Activated T-cell treated with anti-CD3 and anti-CD28 coated beads for 4 hours (primary cell): ENCODE measurements around the gene ZC3H15.
A peak's percentile ranks its signal among the peaks of the same experiment; 100 is the strongest.
"Not testable (repeated sequence)": the region's sequence is repeated elsewhere in the genome, so short reads cannot be mapped to it uniquely, and the experiment has no call there.

Source experiments
- DNase-seq: peaks from one replicate; pipeline ENCODE4 v3.0.0-alpha.2; 2020

The ZC3H15 gene

GRCh38 chr2:186485871-186486650, at the start of gene ZC3H15:
Gene ZC3H15, plus strand, starts transcription at chr2:186486260. Its CDS starts 123 bp downstream, at chr2:186486383.
- peak; percentile 93 for DNase-seq

- no peak for DNase-seq
Measured at GRCh38 chr2:186437719-186438118, 48.3 kb upstream of the ZC3H15 start.

GRCh38 chr2:186439673-186440095, 46.4 kb upstream of the ZC3H15 start:
- not testable (repeated sequence) for DNase-seq

DNA sequence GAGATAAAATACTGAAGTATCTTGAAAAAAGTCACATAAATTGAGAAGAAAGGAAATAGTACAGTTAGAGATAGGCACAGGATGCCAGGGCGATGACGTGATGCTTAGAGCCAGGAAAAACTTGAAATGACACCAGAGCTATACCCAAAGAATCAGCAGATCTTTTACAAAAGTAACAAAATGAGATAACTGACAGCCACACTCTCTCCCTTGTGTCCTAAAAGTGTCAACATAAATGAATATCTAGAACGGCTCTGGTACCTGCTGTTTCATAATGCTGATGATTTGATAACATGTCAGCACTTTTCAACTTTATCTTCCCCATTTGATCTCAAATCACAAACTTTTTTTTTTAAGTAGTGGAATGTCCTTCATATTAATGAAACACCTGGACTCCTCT, 45.6 kb upstream of the ZC3H15 start:
- DNase-seq: no peak

DNA sequence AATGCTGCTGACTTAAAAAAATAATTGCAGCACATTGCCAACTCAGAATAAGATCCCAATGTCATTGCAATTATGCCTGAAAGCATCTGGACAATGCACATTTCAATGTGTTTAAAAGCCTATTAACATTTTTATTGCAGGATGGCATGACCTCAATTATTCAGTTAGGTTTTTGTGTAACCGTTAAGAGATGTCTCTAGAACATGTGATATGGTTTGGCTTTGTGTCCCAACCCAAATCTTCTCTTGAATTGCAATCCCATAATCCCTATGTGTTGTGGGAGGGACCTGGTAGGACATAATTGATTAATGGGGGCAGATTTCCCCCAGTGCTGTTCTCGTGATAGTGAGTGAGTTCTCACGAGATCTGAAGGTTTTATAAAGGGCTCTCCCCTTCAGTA, 43.2 kb upstream of the ZC3H15 start:
- no peak for DNase-seq

DNA sequence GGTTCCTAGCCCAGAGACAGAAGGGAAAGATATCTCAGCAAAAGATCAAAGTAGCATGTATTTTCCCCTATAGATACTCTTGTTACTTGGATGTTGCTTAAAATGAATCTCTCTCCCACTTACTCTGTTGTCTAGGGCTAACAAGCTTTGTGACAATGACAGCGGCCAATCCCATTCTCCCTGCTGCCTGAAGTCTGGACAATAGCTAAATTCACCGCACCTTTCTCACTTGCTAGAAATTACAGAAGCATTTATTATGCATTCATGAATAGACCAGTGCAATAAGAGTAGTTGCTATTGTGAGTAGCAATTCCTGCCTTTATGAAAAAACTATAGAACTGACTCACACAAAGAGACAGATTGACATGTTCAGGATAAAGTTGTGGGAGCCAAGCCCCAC, 42.2 kb upstream of the ZC3H15 start:
- no peak for DNase-seq

- DNase-seq: no peak
Measured at GRCh38 chr2:186445506-186445905, 40.6 kb upstream of the ZC3H15 start.

DNA sequence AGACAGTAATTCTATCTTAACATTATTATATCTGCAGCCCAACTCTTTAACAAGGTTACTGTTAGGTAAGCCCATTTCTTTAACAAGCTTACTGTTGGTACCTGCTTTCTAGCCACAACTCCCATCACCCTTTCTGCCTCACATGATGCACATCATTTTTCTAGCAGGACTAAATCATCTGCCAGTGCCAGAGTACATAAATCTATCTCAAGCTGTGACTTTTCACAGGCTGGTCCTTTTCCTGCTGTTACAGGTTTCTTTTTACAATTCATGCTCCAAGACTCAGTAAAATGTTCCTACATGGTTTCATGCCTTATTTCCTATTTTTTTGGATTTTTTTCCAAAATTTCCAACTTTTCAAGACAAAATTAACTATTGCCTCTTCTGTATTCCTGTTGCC, 30.4 kb upstream of the ZC3H15 start:
- no peak for DNase-seq

GRCh38 chr2:186456941-186457340, 29.1 kb upstream of the ZC3H15 start:
- no peak for DNase-seq

GRCh38 chr2:186457908-186458307, 28.2 kb upstream of the ZC3H15 start:
- DNase-seq: no peak

- no peak for DNase-seq
Measured at GRCh38 chr2:186459009-186459408, 27.1 kb upstream of the ZC3H15 start.

GRCh38 chr2:186460465-186460864, 25.6 kb upstream of the ZC3H15 start:
- no peak for DNase-seq

- no peak for DNase-seq
Measured at GRCh38 chr2:186466743-186467142, 19.3 kb upstream of the ZC3H15 start.

DNA sequence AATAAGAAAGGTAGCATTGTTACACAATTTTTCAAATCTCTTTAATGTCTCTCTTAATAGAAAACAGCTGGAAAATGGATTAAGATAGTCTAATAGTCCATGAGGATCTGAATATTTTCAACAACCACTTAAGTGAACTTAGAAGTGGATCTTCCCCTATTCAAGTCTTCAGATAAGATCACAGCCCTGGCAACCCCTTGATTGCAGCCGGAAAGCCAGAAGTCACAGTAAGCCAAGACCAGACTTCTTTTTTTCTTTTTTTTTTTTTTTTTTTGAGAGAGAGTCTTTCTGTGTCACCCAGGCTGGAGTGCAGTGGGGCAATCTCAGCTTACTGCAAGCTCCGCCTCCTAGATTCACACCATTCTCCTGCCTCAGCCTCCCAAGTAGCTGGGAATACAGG, 18.6 kb upstream of the ZC3H15 start:
- no peak for DNase-seq

DNA sequence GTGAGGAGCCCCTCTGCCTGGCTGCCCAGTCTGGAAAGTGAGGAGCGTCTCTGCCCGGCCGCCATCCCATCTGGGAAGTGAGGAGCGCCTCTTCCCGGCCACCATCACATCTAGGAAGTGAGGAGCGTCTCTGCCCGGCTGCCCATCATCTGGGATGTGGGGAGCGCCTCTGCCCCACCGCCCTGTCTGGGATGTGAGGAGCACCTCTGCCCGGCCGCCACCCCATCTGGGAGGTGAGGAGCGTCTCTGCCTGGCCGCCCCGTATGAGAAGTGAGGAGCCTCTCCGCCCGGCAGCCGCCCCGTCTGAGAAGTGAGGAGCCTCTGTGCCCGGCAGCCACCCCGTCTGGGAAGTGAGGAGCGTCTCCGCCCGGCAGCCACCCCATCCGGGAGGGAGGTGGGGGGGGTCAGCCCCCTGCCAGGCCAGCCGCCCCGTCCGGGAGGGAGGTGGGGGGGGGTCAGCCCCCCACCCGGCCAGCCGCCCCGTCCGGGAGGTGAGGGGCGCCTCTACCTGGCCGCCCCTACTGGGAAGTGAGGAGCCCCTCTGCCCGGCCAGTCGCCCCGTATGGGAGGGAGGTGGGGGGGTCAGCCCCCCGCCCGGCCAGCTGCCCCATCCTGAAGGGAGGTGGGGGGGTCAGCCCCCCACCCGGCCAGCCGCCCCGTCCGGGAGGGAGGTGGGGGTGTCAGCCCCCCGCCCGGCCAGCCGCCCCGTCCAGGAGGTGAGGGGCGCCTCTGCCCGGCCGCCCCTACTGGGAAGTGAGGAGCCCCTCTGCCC, 13.2 kb upstream of the ZC3H15 start:
- not testable (repeated sequence) for DNase-seq

GRCh38 chr2:186474239-186474638, 11.8 kb upstream of the ZC3H15 start:
- DNase-seq: not testable (repeated sequence)

DNA sequence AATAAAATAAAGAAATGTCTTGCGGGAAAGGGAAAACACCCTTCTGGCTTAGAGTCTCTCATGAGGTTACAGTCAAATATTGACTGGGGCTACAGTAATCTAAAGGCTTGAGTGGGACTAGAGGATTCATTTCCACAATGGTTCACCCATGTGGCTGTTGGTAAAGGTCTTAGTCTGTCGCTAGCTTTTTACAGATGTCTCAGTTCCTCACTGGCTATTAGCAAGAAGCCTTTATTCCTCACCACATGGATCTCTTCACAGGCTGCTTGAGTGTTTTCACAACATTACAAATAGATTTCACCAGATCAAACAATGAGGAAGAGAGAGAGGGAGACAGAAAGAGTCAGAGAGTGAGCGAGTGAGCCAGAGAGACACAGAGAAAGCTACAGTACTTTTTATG, 8.3 kb upstream of the ZC3H15 start:
- DNase-seq: no peak

DNA sequence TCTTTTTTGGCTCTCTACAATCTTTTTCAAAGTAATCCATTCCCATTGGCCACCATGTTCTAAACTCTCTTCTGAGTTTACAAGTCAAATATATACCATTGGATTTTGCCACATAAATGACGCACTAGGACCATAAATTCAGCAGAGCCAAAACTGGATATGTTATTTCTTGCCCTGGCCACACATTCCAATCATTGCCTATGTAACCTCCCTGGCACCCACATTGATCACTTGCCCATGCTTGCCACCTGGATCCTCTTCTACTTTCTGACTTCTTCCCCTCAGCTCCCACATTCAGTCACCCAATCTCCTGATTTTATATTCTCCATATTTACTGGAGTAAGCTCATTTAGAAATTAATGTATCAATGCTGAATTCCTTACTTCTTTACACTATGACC, 5.1 kb upstream of the ZC3H15 start:
- DNase-seq: no peak

GRCh38 chr2:186484062-186484735, 1.9 kb upstream of the ZC3H15 start:
- no peak for DNase-seq

GRCh38 chr2:186485576-186485870, 537 bp upstream of the ZC3H15 start:
- DNase-seq: no peak

DNA sequence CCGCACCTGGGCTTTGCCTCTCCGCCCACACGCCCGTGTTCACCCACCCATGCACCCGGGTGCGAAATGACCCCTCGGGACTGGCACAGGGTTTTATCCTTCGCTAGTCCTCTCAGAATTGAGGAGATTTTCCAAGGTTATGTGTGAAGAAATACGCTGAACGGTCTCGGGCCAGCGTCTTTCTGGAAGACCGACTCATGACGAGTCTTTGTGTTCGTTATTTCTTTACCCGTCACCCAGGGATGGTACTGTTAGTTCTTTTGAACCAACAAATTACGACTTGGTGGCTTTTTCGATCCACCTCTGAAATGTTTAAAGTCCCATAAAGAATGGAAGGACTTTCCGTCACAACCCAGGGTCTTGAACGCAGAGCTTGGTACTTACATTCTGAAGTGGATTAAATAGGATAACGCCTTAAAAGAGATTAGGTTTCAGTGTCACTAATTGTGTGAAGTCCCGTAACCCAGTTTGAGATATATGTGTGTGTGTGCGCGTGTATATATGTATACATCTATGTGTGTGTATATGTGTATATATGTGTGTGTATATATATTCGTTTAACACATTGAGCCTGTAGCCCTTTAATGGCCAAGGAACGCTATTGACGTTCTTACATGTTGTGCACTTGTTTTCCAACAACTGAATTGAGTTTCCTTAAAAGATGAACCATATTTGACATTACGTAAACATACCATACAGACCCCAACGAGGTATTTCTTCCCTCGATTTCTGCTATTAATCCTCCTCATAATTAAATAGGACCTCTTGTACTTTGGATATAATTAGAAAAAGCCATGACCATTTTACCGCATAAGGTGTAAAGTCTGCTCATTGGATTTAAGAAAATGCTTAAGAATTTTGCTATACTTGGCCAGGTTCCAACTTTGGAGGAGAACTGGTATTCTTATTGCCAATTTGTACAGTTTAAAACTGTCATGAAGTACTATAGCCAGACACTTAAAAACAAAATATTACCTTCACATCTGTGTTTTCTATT, 889 bp downstream of the ZC3H15 start:
- no peak for DNase-seq

GRCh38 chr2:186493564-186494085, 7.6 kb downstream of the ZC3H15 start:
- no peak for DNase-seq
